Femur (tissue), 1 donor: Measurements from ENCODE around the gene RBPMS2.
"Not testable (repeated sequence)": the region's sequence is repeated elsewhere in the genome, so short reads cannot be mapped to it uniquely, and the experiment has no call there.

Source experiments
- DNase-seq: peaks from one replicate; pipeline ENCODE4 v3.0.0-alpha.2; 2017

Gene RBPMS2

GRCh38 chr15:64775551-64776401 is at the start of gene RBPMS2:
TSS of gene RBPMS2 (minus strand) at chr15:64775589. CDS start at chr15:64775319, 270 bp downstream.
- peak; percentile 39 for DNase-seq

GRCh38 chr15:64824929-64825430 is 49.6 kb upstream of the RBPMS2 start:
- DNase-seq: no peak

- DNase-seq: no peak
Measured at GRCh38 chr15:64816452-64816851, 41.1 kb upstream of the RBPMS2 start.

- not testable (repeated sequence) for DNase-seq
Measured at GRCh38 chr15:64814965-64815364, 39.6 kb upstream of the RBPMS2 start.

- DNase-seq: not testable (repeated sequence)
Measured at GRCh38 chr15:64814283-64814682, 38.9 kb upstream of the RBPMS2 start.

- DNase-seq: no peak
Measured at GRCh38 chr15:64813075-64813474, 37.7 kb upstream of the RBPMS2 start.

GRCh38 chr15:64810497-64811326 is 35.3 kb upstream of the RBPMS2 start:
- no peak for DNase-seq

GRCh38 chr15:64809649-64810496 is 34.5 kb upstream of the RBPMS2 start:
- peak; percentile 84 for DNase-seq

GRCh38 chr15:64808785-64809453 is 33.5 kb upstream of the RBPMS2 start:
- DNase-seq: no peak

GRCh38 chr15:64807751-64808222 is 32.4 kb upstream of the RBPMS2 start:
- DNase-seq: no peak

GRCh38 chr15:64807051-64807749 is 31.8 kb upstream of the RBPMS2 start:
- DNase-seq: no peak

- DNase-seq: no peak
Measured at GRCh38 chr15:64806509-64806908, 31.1 kb upstream of the RBPMS2 start.

- no peak for DNase-seq
Measured at GRCh38 chr15:64804619-64805018, 29.2 kb upstream of the RBPMS2 start.

- no peak for DNase-seq
Measured at GRCh38 chr15:64803526-64803925, 28.1 kb upstream of the RBPMS2 start.

- no peak for DNase-seq
Measured at GRCh38 chr15:64800476-64800875, 25.1 kb upstream of the RBPMS2 start.

- DNase-seq: not testable (repeated sequence)
Measured at GRCh38 chr15:64798905-64799304, 23.5 kb upstream of the RBPMS2 start.

- DNase-seq: not testable (repeated sequence)
Measured at GRCh38 chr15:64795921-64796320, 20.5 kb upstream of the RBPMS2 start.

GRCh38 chr15:64795299-64795698 is 19.9 kb upstream of the RBPMS2 start:
- not testable (repeated sequence) for DNase-seq

- no peak for DNase-seq
Measured at GRCh38 chr15:64792282-64792681, 16.9 kb upstream of the RBPMS2 start.

- DNase-seq: no peak
Measured at GRCh38 chr15:64791401-64791800, 16.0 kb upstream of the RBPMS2 start.

- no peak for DNase-seq
Measured at GRCh38 chr15:64783796-64784195, 8.4 kb upstream of the RBPMS2 start.
